Measurements from ENCODE around the gene FAM180A. TPM values are rescaled to one million over a fixed set of nuclear protein-coding genes. Genes with fewer than 3 reads are reported as not detected.

FAM180A gene
- total RNA-seq, 2 donors from 2014 or later = 79.1 to 133 TPM

GRCh38 chr7:135747366-135747765 lies 1.2 kb downstream of the FAM180A start:
- Histone ChIP-seq H3K4me1 (ENCODE audit: control insufficient read depth in 1 of 2, low read depth in 2 of 2) (peaks cover 22 to 48% of the 10 kb centered on the region in 2 donors), H3K36me3 (no peaks in the 10 kb centered on the region), H3K4me3 (peak overlapping the region; percentile 73), H3K27ac (peak overlapping the region; percentile 66 to 97), H3K27me3 (replicated peaks; ENCODE audit: insufficient read depth) (no peaks in the 10 kb centered on the region), H3K9me3 (no peaks in the 10 kb centered on the region)
- DNase-seq (ENCODE audit: low spot score) = no peak
- ATAC-seq (ENCODE audit: insufficient number of reproducible peaks, low FRiP score, low read depth) = no peak
- TF ChIP-seq, protein P1, sequence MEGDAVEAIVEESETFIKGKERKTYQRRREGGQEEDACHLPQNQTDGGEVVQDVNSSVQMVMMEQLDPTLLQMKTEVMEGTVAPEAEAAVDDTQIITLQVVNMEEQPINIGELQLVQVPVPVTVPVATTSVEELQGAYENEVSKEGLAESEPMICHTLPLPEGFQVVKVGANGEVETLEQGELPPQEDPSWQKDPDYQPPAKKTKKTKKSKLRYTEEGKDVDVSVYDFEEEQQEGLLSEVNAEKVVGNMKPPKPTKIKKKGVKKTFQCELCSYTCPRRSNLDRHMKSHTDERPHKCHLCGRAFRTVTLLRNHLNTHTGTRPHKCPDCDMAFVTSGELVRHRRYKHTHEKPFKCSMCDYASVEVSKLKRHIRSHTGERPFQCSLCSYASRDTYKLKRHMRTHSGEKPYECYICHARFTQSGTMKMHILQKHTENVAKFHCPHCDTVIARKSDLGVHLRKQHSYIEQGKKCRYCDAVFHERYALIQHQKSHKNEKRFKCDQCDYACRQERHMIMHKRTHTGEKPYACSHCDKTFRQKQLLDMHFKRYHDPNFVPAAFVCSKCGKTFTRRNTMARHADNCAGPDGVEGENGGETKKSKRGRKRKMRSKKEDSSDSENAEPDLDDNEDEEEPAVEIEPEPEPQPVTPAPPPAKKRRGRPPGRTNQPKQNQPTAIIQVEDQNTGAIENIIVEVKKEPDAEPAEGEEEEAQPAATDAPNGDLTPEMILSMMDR (IDR thresholded peaks at IDR 0.05) = no peak

DNA sequence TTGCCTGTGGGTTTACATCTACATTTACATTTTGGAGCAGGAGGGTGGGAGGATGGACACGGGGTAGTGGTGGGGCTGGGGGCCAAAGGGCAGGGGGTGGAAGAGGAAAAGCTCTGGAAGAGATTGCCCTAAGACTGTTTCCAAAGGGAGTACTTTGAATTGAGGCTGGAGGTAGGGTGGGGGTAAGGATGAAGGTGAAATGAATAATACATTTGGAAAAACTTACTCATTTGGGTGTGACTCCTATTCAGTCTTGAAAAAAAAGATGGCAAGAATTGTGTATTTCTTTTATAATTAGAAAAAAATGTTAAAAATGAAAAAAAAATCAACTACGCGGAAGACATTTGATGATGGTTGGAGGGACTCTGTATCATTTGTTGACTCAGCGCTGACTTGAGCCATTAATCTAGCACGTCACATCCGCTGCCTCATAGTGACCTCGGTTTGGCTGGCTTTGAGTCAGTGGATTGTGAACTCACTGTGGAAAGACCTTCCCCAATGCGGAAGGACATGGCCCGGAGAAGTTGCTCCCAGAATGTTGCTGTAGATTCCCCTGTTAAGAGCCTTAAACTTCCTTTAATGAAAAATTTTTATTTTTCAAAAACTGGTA lies 2.8 kb downstream of the FAM180A start:
- Histone ChIP-seq H3K4me3 (peak overlapping the region; percentile 73), H3K9me3 (no peaks in the 10 kb centered on the region), H3K36me3 (no peaks in the 10 kb centered on the region), H3K27me3 (replicated peaks; ENCODE audit: insufficient read depth) (no peaks in the 10 kb centered on the region), H3K27ac (peak overlapping the region; percentile 80 to 97), H3K4me1 (ENCODE audit: control insufficient read depth in 1 of 2, low read depth in 2 of 2) (peaks cover 22 to 63% of the 10 kb centered on the region in 2 donors)
- ATAC-seq (ENCODE audit: insufficient number of reproducible peaks, low FRiP score, low read depth) (peak; percentile 88), DNase-seq (ENCODE audit: low spot score) (peak; percentile 73)
- TF ChIP-seq, protein P1 (IDR thresholded peaks at IDR 0.05) = no peak

DNA sequence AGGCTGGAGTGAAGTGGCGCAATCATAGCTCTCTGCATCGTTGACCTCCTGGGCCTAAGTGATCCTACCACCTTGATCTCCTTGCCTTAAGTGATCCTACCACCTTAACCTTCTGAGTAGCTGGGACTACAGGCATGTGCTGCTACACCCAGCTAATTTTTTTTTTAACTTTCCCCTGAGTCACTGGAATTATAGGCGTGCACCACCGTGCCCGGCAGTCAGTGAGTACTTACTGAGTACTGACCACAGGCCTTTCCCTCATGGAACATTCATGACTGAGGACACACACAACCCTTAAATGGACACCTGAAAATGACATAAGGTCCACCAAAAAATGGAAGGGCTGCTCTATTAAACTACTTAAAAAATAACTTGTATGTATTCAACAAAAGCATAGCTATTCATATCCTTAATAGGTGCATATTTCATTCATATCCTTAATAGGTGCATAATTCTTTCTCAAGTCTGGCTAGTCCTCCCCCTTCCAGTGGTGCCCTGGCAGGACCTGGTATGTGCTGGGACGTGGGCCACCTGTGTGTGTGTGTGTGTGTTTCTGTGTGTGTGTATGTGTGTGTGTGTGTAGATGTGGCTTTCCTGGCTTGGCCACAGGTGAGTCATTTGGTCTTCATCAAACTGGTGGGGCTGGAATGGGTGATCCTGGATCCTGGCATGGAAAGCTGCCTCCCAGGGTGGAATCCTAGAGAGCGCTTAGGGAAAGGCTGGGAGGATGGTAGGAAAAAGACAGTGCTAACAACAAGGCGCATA lies 3.5 kb downstream of the FAM180A start:
- Histone ChIP-seq H3K36me3 (no peaks in the 10 kb centered on the region), H3K4me1 (ENCODE audit: control insufficient read depth in 1 of 2, low read depth in 2 of 2) (peaks cover 22 to 70% of the 10 kb centered on the region in 2 donors), H3K9me3 (no peaks in the 10 kb centered on the region), H3K27me3 (replicated peaks; ENCODE audit: insufficient read depth) (no peaks in the 10 kb centered on the region), H3K4me3 (peak overlapping the region; percentile 60), H3K27ac (peak overlapping the region; percentile 80 to 97)
- TF ChIP-seq, protein P1 (IDR thresholded peaks at IDR 0.05) = no peak
- DNase-seq (ENCODE audit: low spot score) (no peak), ATAC-seq (ENCODE audit: insufficient number of reproducible peaks, low FRiP score, low read depth) (peak; percentile 50)

DNA sequence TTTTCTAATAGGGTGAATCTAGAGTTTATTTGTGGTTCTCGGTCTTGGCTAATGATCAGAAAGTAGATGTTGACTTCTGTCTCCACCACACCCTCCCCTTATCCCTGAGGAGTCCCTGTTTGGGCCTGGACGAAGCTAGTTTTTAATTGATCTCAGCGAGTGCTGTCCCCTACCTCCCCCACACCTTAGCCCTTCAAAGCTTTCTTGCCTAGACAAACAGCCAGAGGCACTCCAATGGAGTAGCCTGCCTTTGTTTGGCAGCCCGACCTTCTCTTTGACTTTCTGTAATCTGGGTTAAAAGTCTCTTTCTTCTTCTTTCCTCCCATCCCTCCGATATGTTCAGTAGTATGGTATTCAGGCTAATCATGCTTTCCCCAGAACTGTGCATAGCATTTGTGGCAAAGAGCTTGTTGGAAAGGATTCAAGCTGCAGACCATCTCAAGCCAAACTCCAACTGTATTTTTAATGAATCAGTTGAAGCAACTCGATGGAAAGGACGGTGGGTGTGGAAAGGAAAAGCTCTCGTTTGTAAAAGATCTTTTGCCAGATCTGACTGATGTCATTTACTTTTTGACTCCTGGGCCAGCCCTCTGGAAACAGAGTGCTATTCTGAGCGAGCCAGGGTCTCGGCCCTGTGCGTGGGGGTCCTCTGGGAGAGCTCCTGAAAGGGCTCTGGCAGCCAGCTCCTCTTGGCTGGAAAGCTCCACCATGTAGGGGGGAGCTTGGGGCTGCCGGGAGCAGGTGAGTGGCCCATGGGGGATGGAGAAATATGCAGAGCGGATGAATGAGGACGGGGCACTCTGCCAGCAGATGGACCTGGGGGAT lies 4.5 kb downstream of the FAM180A start:
- no peaks in the 10 kb centered on the region for H3K9me3 ChIP-seq
- ATAC-seq (ENCODE audit: insufficient number of reproducible peaks, low FRiP score, low read depth) (no peak), DNase-seq (ENCODE audit: low spot score) (no peak)
- TF ChIP-seq, protein P1 (IDR thresholded peaks at IDR 0.05) = no peak
- peaks cover 16 to 69% of the 10 kb centered on the region in 2 donors for H3K4me1 ChIP-seq (ENCODE audit: control insufficient read depth in 1 of 2, low read depth in 2 of 2)
- no peaks in the 10 kb centered on the region for H3K27me3 ChIP-seq (replicated peaks; ENCODE audit: insufficient read depth)
- H3K36me3 ChIP-seq = no peaks in the 10 kb centered on the region
- H3K27ac ChIP-seq = peak overlapping the region; percentile 80 to 97
- H3K4me3 ChIP-seq = peak overlapping the region; percentile 60

DNA sequence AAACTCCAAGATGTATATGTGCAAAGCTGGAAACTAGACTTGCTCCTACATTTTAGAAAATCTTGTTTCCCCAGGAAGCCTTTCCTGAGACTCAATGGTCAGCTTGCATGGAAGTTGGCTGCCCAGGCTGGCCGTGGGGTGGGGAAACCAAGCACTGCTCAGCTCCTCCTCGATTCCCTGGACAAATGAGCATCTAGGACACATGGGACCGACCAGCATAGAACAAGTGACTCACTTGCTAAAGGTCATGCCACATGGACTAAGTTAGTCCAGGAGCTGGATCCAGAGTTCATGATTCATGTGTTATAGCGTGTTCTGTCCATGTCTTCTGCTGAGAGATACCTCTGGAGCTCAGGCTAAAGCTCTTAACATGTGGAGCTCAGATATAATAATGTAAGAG lies 6.2 kb downstream of the FAM180A start:
- TF ChIP-seq, protein P1 (IDR thresholded peaks at IDR 0.05) = no peak
- peak overlapping the region in 1 of 2 donors; percentile 2 for H3K27ac ChIP-seq
- peaks cover 14 to 80% of the 10 kb centered on the region in 2 donors for H3K4me1 ChIP-seq (ENCODE audit: control insufficient read depth in 1 of 2, low read depth in 2 of 2)
- H3K36me3 ChIP-seq = no peaks in the 10 kb centered on the region
- H3K4me3 ChIP-seq = no peak overlapping the region
- DNase-seq (ENCODE audit: low spot score) (no peak), ATAC-seq (ENCODE audit: insufficient number of reproducible peaks, low FRiP score, low read depth) (no peak)
- no peaks in the 10 kb centered on the region for H3K27me3 ChIP-seq (replicated peaks; ENCODE audit: insufficient read depth)
- no peaks in the 10 kb centered on the region for H3K9me3 ChIP-seq
